HG03575 (cell line): Measurements from ENCODE around the gene OTUD5.

ENCODE experiments used
- ATAC-seq: cut with Tn5 transposase; IDR thresholded peaks from one replicate; pipeline ENCODE4 v1.9.1; 2021; ENCODE audit not compliant: unreplicated experiment, insufficient number of reproducible peaks, low FRiP score; ENCODE audit errors: extremely low read depth

Gene OTUD5

DNA sequence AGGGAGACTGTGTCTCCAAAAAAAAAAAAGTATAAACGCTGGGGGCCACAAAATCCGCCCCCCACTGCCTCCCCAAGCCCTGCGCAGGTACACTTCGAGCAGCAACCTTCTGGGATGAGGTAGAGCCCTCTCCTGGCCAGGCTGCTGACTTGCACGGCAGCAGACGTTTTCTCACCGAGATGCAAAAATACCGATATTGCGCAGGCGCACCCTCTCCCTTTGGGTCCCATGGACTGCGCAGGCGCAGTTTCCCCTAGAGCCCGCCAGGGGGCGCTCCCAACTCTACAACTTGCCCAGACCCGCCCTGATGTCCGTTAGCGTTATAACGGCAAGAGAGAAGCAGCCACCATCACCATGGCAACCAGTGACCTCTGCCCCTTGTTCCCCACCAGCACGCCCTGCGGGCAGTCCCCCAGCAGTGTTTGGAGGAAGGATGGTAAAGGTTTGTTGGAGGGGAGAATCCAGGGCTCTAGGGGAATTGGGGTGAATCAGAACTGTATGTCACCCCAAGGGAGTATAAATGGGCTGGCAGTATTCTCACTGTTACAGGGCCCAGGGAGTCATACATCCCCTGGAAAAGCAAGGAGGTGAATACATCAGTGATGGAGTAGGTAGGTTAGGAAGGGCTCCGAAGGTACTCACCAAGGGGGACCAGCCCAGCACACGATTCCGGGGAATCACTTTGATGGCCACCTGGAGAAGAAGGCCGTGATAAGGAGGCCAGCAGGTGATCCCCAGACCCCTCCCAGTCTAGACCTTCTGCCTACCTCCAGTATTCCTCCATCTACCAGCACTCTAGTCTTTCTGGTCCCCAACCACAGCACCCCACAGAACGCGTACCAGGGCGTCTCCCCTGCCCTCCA is 40.0 kb downstream of the OTUD5 start:
- no peak for ATAC-seq

DNA sequence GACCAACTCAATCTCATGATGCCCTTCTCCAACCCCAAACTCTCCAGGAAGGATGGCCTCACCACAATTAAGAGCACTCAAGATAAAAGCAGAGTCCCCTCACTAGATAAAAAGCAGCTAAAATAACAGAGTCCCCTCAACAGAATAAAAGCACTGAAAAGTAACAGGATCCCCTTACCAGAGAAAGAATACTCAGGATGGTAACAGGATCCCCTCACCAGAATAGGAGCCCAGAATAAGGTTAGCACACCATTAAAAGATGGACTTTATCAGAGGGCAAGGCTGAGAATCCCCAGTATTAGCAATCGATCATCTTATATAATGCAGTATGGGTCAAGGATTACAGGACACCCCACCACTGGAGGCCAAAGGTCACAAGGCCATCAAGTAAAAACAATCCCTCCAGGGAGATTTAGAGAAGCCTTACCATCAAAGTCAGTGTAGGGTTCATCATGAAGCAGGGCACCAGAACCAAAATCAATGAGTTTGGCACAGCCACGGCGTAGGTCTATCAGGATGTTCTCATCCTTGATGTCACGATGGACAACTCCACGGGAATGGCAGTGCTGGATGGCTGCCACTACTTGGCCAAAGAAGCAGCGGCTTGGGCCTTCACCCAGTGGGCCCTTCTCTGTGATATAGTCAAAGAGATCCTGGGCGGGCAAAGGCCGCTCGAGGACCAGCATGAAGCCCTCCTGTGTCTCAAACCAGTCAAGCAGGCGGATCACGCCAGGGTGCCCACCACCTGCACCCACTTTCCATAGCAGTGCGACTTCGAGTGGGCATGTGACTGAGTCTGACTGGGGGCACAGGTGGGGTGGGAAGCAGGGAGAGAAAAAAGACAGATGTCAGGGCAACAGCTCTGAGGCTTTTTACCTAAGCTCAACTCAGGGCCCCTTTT is 42.6 kb downstream of the OTUD5 start:
- ATAC-seq, result no peak

DNA sequence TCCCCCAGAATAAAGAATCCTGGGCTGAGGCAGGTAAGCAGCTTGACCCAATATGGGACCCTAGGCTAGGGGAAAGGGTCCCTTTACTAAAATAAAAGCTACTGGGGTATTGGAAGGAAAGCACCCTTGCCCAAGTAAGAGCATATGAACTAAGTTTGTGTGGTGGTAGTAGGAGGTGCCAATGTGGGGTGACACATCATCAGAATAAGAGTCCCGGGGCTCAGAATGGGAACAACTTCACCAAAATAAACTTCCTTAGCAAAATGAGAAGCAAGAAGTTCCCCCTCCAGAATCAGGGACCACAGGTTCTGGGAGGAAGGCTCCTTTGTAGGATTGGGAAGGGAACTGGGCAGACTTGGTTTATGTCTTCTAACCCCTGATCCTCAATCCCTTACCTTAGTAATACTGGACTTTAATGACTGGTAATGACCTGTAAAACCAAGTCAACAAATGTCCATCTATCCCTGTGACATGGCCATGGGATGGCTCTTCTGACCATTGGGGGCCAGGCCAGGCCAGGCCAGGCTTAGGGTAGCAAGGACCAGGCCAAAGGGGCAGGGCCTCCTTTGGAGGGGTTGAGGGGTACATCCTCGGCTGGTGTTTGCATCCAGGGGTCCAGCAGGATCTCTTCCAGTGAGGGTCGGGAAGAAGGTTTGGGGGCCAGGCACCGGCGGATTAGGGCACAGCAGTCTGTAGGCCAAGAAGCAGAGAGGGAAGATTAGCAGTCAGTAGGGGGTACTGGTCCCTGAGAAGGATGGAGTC is 43.6 kb downstream of the OTUD5 start:
- ATAC-seq, result no peak

DNA sequence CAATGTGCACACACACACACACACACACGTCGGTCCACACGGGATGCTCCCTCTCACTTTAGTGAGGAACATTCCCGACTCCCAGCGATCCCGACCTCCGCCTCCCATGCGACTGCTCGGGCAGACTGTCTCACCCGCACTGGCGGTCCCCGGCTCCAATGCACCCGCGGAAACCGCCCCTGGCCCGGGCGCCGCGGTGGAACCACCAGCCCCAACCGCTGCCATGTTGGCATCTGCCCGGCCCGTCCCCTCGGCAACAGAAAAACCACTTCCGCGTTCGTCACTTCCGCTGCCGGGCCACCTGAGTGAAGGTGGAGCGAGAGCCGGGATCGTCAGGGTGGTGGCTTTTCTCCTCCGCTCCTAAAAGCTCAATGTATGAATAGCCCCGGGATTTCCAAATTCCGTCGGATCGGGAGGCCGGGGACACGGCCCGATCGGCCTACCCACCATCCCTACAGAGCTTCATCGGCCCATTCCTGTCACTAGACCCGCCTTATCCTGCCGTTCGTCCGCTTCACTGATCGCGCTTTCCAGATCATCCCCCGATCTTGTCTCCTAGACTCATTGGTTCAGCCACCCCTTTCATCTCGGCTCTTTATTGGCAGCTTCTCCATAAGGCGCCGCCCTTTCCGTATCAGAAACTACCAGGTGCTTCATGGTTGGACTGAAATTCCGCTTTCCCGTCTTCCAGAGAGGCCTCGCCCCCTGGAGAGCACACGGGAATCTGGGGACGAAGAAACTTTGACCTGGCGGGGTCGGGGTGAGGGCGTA is 45.8 kb downstream of the OTUD5 start, which contains the start of gene SLC35A2:
Gene SLC35A2 (minus strand): TSS at position 235 of the 771 bp plus-strand sequence. CDS start 10 bp downstream, at position 225.
- no peak for ATAC-seq

DNA sequence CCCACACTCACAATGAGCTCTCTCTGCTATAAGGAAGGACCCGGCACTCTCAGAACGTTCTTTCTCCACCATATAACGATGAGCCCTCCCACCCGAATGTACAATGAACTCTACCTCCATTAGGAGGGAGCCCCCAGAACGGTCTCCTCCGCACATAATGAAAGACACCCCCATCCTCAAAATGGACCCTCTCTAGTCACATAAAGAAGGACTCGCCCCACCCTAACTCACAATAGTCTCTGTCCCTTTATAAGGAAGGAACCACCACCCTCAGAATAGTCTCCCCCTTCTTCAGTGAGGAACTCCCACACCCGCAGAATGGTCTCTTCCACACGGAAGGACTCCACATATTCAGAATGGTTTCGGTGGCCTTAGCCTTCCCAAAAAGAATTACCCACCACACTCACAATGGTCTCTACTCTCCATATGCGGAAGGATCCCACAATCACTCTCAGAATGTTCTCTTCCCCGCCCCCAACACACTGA is 46.4 kb downstream of the OTUD5 start:
- ATAC-seq, result no peak

DNA sequence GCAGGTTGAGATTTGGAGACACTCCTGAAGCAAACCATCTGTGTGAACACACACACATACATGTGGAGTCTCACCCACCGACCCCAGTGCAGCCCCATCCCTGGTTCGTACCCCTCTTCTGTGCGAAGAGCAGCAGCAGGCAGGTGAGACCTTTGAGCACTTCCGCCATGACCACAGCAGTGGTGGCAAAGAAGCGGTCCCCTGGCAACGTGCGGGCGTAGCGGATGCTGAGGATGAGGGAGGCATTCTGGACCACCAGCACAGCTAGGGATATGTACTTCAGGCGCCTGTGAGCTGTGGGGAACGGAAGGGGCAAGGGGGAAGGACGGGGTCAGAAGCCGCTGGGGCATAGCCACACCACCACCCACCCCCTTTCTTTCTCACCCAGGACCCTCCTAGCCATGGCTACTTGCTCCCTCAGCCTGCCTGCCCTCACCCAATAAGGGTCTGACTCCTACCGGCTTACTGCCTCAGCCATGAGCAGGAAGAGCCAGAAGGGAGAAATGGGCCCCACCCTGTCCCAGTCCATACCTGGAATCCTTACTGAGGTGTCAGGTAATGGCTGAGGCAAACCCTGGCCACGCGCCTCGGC is 47.6 kb downstream of the OTUD5 start:
- ATAC-seq, result no peak

DNA sequence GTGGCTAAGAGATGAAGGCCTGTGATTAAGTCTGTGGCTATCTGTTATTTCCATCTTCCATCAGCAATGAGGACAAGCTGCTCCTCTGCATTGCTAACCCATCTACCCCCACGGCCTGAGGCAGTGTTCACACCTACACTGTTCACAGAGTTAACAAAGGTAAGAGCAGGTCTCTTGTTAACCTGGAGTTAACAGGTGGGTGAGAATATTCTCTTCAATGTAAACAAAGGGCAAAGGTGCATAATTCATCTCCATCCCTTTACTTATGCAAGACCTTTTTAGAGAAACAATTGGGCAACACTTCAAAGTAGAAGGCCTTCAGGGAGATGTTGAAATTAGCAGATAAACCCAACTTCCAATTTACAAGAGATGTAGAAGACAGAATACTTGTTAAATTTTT is 48.8 kb downstream of the OTUD5 start:
- no peak for ATAC-seq

DNA sequence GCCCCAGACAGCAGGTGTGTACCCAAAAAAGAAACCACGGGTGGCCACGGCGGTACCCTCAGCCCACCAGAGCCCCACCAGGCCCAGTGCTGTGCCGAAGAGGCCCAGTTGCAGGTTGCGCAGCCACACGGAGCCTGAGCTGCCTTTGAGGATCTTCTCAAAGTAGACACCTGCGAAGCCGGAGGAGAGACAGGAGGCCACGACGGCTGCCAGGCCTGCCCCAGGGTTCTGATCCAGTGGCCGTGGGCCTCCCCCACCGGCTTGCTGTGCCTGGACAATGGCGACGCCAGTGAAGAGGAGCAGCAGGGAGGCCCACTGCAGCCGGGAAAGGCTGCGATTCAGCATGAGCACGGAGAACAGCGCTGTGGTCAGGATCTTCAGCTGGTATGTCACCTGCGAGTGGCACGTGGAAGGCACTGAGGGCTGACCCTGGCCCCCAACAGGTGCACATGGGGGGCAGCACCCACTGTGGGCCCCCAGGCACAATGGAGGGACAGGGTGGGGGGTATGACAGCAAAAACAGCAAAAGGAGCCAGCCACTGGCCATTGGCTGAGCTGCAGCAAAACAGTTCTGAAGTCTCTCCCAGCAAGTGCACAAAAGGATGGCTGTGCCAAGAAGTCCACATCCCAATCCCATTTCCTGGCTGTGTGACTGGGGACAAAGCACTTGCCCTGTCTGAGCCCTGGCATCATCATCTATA is 52.2 kb downstream of the OTUD5 start:
- ATAC-seq, result no peak

DNA sequence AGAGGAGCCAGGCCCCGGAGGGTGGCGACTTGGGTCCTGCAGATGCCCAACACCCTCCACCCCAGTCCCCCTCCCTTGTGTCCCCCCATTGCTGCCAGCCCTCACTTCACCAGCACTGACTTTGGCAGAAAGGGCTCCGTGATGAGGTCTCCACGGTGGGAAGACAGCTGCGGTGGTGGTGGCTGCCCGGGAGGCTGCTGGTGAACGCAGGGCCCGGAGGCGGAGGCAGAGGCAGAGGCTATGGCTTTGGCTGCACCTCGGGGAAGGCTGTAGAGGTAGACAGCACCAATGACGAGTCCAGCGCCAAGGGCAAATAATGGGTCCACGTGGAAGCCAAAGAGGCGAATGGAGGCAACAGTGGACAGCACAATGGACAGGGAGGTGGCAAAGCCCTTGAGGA is 52.8 kb downstream of the OTUD5 start:
- ATAC-seq, result no peak

DNA sequence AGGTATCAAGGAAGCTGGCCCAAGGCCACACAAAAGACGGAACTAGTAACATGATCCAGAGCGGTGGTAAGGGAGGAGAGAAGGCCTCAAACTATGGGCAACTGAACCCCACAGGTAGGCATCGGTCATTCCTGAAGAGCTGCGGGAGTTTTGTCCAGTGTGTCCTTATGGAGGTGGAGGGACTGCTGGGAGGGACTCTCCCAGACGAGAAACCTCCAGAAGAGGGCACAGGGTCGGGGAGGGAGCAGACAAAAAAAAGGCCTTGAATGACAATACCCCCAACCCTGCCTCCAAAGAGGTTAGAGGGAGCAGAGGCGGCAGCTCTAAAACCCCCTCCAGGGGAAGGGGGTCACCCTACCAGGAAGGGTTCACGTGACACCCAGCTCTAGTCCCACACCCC is 53.2 kb downstream of the OTUD5 start:
- no peak for ATAC-seq

DNA sequence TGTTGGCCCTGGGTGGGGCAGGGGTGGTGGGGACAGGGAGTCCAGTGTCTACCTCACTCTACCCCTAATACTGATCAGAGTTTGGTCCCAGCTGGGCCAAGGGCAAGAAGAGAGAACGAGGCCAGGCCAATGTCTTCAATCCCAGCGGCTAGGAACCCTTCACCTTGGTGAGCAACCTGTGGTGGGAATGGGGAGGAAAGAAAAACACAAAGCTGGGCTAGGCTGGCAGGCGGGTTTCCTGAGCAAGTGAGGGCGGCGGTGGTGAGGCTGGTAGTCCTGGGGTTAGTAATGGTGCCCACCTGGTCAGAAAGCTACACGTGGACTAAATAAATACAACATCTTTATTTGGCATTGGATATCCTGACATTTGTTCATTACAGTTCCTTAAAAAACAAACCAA is 54.1 kb downstream of the OTUD5 start:
- ATAC-seq, result no peak

DNA sequence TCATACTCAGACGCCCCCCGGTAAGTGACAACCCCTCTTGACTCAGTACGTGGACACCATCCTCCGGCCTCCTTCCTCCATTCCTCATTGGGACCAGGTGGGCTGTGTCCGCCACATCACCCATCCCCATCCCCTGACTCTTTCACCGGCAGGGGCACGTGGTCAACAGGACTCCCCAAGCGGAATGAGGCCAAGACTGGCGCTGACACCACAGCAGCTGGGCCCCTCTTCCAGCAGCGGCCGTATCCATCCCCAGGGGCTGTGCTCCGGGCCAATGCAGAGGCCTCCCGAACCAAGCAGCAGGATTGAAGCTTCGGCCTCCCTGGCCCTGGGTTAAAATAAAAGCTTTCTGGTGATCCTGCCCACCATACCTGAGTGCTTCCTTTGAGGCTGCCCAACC is 54.6 kb downstream of the OTUD5 start:
- no peak for ATAC-seq

DNA sequence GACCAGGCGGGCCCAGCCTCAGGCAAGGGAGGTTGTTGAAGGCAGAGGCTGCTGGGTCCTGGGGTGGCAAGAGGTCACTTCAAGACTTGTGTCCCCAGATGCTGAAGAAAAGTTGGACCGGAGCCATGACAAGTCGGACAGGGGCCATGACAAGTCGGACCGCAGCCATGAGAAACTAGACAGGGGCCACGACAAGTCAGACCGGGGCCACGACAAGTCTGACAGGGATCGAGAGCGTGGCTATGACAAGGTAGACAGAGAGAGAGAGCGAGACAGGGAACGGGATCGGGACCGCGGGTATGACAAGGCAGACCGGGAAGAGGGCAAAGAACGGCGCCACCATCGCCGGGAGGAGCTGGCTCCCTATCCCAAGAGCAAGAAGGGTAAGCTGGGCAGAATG is 55.3 kb downstream of the OTUD5 start:
- no peak for ATAC-seq

DNA sequence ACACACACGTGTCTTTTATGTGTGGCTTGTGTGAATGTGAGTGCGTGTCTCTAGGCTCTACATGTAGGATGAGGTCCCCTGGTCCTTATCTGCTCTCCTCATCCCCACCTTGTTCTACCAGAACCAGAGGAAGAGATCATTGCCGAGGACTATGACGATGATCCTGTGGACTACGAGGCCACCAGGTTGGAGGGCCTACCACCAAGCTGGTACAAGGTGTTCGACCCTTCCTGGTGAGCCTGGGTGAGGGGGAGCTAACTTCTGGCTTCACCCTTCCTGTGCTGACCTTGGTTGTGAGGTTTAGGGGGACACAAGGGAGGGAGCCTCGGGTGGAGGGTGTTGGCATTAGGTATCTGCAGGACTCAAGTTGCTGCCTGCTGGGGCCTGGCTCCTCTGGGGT is 56.3 kb downstream of the OTUD5 start:
- ATAC-seq, result no peak

DNA sequence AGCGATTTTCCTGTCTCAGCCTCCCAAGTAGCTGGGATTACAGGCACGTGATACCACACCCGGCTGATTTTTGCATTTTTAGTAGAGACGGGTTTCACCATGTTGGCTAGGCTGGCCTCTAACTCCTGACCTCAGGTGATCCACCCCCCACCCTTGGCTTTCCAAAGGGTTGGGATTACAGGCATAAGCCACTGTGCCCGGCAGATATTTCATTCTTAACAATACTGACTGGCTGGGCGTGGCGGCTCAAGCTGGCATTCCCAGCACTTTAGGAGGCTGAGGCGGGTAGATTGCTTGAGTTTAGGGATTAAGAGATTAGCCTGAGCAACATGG is 58.4 kb downstream of the OTUD5 start:
- ATAC-seq, result no peak

DNA sequence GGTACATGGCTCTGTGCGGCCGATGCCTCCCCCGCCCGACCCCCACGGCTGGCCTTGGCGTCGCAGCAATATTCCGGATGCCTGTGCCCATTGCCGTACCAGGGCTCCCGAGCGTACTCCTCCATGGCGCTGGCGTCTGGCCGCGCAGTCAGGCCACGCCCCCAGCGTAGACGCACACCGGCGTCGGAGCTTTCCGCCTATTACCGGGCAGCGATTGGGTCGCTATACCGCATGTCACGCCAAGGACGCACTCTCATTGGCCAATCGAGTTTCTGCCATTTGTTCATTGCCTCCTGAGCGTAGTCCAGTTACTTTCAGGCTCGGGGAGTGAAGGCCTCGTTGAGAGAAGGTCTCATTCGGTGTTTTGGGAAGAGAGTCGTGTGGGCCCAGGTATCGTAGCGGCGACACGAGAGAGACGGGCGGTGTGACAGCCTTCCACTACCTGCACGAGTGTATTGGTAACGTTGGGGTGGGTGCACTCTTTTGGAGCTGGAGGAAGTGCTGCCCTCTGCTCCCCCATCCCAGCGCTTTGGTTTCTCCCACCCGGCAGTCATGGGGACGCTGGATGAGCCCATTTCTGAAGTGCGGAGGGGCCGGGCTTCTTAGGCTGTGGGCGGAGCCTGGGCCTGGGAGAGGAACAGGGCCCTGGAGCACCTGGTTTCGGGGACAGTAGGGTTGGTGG is 59.6 kb downstream of the OTUD5 start, which contains the start of the genes PQBP1 and TIMM17B:
Gene PQBP1 (plus strand): TSS at position 306 of the 682 bp plus-strand sequence. CDS start 580 bp downstream, outside the sequence.
Gene TIMM17B (minus strand): TSS at position 144 of the 682 bp plus-strand sequence. CDS start 19 bp downstream, at position 125.
- ATAC-seq, result peak; percentile 36

DNA sequence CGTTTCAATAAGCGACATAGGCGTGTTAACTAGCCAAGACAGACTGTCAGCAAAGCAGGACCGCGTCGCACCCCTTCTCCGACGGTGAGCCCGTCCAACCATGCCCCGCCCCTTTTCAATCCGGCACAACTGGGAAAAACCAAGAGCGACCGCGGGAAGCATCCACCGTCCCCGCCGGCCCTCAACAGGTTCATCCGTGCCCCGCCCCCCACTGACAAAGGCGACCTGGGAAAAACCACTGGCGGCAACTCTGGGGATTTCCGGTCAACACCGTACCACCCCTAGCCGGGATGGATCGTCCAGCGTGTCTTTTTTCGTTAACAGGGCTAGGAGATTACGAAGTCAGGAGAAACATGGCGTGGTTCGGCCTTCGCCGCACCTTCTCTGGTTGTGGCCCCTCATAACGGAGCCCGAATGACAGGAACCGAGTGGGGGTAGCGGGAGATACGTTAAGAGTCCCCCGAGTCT is 60.2 kb downstream of the OTUD5 start:
- ATAC-seq, result no peak
